Brain microvascular endothelial cell (primary cell): ENCODE results near the gene PHACTR1.

Experiments used
- DNase-seq: peaks from one replicate; pipeline ENCODE4 v3.0.0-alpha.2; 2020
- H3K27ac ChIP-seq: fragments of 250-450 bp; sonication (Bioruptor Pico); 2 replicates; pipeline ENCODE4 v1.5.1; 2020; ENCODE audit warnings: mild to moderate bottlenecking, moderate library complexity
- H3K27me3 ChIP-seq: fragments of 250-450 bp; sonication (Bioruptor Pico); replicated peaks from 2 replicates; pipeline ENCODE4 v1.5.1; 2020; ENCODE audit warnings: mild to moderate bottlenecking
- H3K36me3 ChIP-seq: fragments of 250-450 bp; sonication (Bioruptor Pico); replicated peaks from 2 replicates; pipeline ENCODE4 v1.5.1; 2020; ENCODE audit warnings: mild to moderate bottlenecking
- H3K4me3 ChIP-seq: 2 replicates; pipeline ENCODE4 v1.5.1; 2011; ENCODE audit warnings: low read depth, mild to moderate bottlenecking, control low read depth, low read length, moderate library complexity
- CTCF ChIP-seq: IDR thresholded peaks from 2 replicates; pipeline ENCODE4 v1.5.1; 2011; ENCODE audit warnings: low read depth, mild to moderate bottlenecking, moderate library complexity, low read length, control low read depth, inconsistent platforms; ENCODE audit errors: missing control alignments
- in situ Hi-C: cut with HindIII; loops from 2 replicates; pipeline ENCODE4 v1.10.0; 2017; ENCODE audit warnings: low sequenced_read_pairs, low pct_ligation_motif_present

The PHACTR1 gene

GRCh38 chr6:12995419-12995818, 278.9 kb downstream of the PHACTR1 start:
- Histone ChIP-seq H3K36me3 (no peaks in the 10 kb centered on the region), H3K4me3 (no peak overlapping the region), H3K27me3 (no peaks in the 10 kb centered on the region), H3K27ac (no peak overlapping the region)
- in situ Hi-C loops, result no loop called here
- no peak for TF ChIP-seq CTCF
- no peak for DNase-seq

- TF ChIP-seq CTCF, result no peak
- Histone ChIP-seq H3K27ac (no peak overlapping the region), H3K4me3 (no peak overlapping the region), H3K27me3 (no peaks in the 10 kb centered on the region), H3K36me3 (no peaks in the 10 kb centered on the region)
- no peak for DNase-seq
- in situ Hi-C loops, result no loop called here
Observed at GRCh38 chr6:13000537-13000936, 284.0 kb downstream of the PHACTR1 start.

GRCh38 chr6:13001927-13002326, 285.4 kb downstream of the PHACTR1 start:
- DNase-seq, result no peak
- no peaks in the 10 kb centered on the region for H3K36me3 ChIP-seq
- no peak overlapping the region for H3K4me3 ChIP-seq
- H3K27me3 ChIP-seq, result no peaks in the 10 kb centered on the region
- TF ChIP-seq CTCF, result no peak
- in situ Hi-C loops, result no loop called here
- H3K27ac ChIP-seq, result no peak overlapping the region

- no peaks in the 10 kb centered on the region for H3K27me3 ChIP-seq
- H3K36me3 ChIP-seq, result no peaks in the 10 kb centered on the region
- H3K27ac ChIP-seq, result no peak overlapping the region
- TF ChIP-seq CTCF, result no peak
- no peak overlapping the region for H3K4me3 ChIP-seq
- DNase-seq, result no peak
- in situ Hi-C loops, result no loop called here
Observed at GRCh38 chr6:13004601-13005000, 288.0 kb downstream of the PHACTR1 start.

- no peak overlapping the region for H3K27ac ChIP-seq
- no peaks in the 10 kb centered on the region for H3K27me3 ChIP-seq
- no peaks in the 10 kb centered on the region for H3K36me3 ChIP-seq
- DNase-seq, result no peak
- no peak for TF ChIP-seq CTCF
- no peak overlapping the region for H3K4me3 ChIP-seq
- in situ Hi-C loops, result no loop called here
Observed at GRCh38 chr6:13005994-13006393, 289.4 kb downstream of the PHACTR1 start.

GRCh38 chr6:13006578-13007300, 290.2 kb downstream of the PHACTR1 start:
- peak; percentile 29 for DNase-seq
- H3K27me3 ChIP-seq, result peaks cover 2% of the 10 kb centered on the region
- H3K4me3 ChIP-seq, result no peak overlapping the region
- H3K36me3 ChIP-seq, result no peaks in the 10 kb centered on the region
- in situ Hi-C loops, result no loop called here
- H3K27ac ChIP-seq, result no peak overlapping the region
- TF ChIP-seq CTCF, result no peak
